PFSK-1 (cell line): ENCODE results near the gene PLEKHN1.

ENCODE experiments used
- FOXP2 ChIP-seq: optimal IDR thresholded peaks from 2 replicates; pipeline ENCODE3; 2011; ENCODE audit warnings: borderline replicate concordance, control low read depth, inconsistent platforms; ENCODE audit not compliant: insufficient read depth; ENCODE audit errors: extremely low read length, extremely low read depth
- POLR2AphosphoS5 ChIP-seq: IDR thresholded peaks from 2 replicates; pipeline ENCODE4 v1.6.1; 2012; ENCODE audit warnings: low read depth, mild to moderate bottlenecking, control low read depth, low read length, moderate library complexity
- REST ChIP-seq, 2 experiments: IDR thresholded peaks; 2 replicates each; pipeline versions ENCODE4 v1.6.1 to v1.8.0; 2011 to 2012; ENCODE audit warnings: low read depth in 2 of 2, low read length in 2 of 2, control low read depth in 1 of 2, inconsistent platforms in 1 of 2, mild to moderate bottlenecking in 1 of 2, moderate library complexity in 1 of 2; ENCODE audit not compliant: insufficient read depth in 1 of 2
- SIN3A ChIP-seq: IDR thresholded peaks from 2 replicates; pipeline ENCODE4 v1.6.1; 2012; ENCODE audit warnings: mild to moderate bottlenecking, low read length, moderate library complexity, borderline replicate concordance; ENCODE audit not compliant: insufficient read depth
- TAF1 ChIP-seq: IDR thresholded peaks from 2 replicates; pipeline ENCODE4 v1.6.1; 2012; ENCODE audit warnings: low read length, control low read depth, borderline replicate concordance; ENCODE audit not compliant: insufficient read depth

The PLEKHN1 gene

GRCh38 chr1:962381-963300 is 3.6 kb upstream of the PLEKHN1 start:
- TF ChIP-seq REST (IDR thresholded peaks at IDR 0.05; ENCODE audit: insufficient read depth in 1 of 2, low read depth in 2 of 2, low read length in 2 of 2): no peak
- TF ChIP-seq SIN3A: no peak
- TF ChIP-seq POLR2AphosphoS5: no peak
- no peak for TF ChIP-seq TAF1
- no peak for TF ChIP-seq FOXP2

- TF ChIP-seq REST (IDR thresholded peaks at IDR 0.05; ENCODE audit: insufficient read depth in 1 of 2, low read depth in 2 of 2, low read length in 2 of 2) (no peak), SIN3A (no peak), FOXP2 (no peak), TAF1 (no peak), POLR2AphosphoS5 (no peak)
These were observed 3.0 kb upstream of the PLEKHN1 start for GRCh38 chr1:963301-963651.

- TF ChIP-seq REST (IDR thresholded peaks at IDR 0.05; ENCODE audit: insufficient read depth in 1 of 2, low read depth in 2 of 2, low read length in 2 of 2) (no peak), TAF1 (no peak), SIN3A (no peak)
These were observed 2.3 kb upstream of the PLEKHN1 start for GRCh38 chr1:963746-964525.

- TF ChIP-seq FOXP2 (no peak), REST (IDR thresholded peaks at IDR 0.05; ENCODE audit: insufficient read depth in 1 of 2, low read depth in 2 of 2, low read length in 2 of 2) (no peak), SIN3A (no peak), POLR2AphosphoS5 (no peak), TAF1 (no peak)
These were observed 1.4 kb upstream of the PLEKHN1 start for GRCh38 chr1:964691-965525.
